A549 (cell line): ENCODE results near the gene SLC38A11. TPM values are rescaled to one million over a fixed set of nuclear protein-coding genes. Genes with fewer than 3 reads are reported as not detected.

Source experiments
- ATAC-seq, 2 experiments: fragments of 200-7000 bp in 1 of 2; fragments of >200 bp in 1 of 2; cut with Nextera tagmentation in 1 of 2; cut with Tn5 transposase in 1 of 2; 3 replicates each; pipeline versions ENCODE4 v1.8.0 to v1.9.1; 2018 to 2020; ENCODE audit warnings: mild to moderate bottlenecking in 1 of 2, moderate library complexity in 1 of 2
- CTCF ChIA-PET: fragments of 300-600 bp; sonication (Branson Sonifier 250); formaldehyde crosslinking; extraction: SDS; loops from one replicate; lab custom pipeline; 2021; ENCODE audit warnings: antibody characterized with exemption, inconsistent platforms; lab: Yijun Ruan, JAX
- POLR2A ChIA-PET: fragments of 350-600 bp; formaldehyde crosslinking; extraction: SDS; loops from one replicate; lab custom pipeline; 2021; ENCODE audit warnings: antibody characterized with exemption, inconsistent platforms; lab: Yijun Ruan, JAX
- DNase-seq, 2 experiments: peaks; one replicate each; pipeline versions ENCODE4 v3.0.0 to v3.0.0-alpha.2; 2011 to 2016; ENCODE audit warnings: low read depth in 1 of 2, low spot score in 1 of 2
- FAIRE-seq: peaks from 2 replicates; lab custom pipeline; 2011; peaks lifted over from hg19 to GRCh38; lab: Jason Lieb, UNC
- H3K27ac ChIP-seq, 2 experiments: fragments of >200 bp; sonication (Bioruptor Twin); formaldehyde crosslinking; 3 replicates each; pipeline ENCODE4 v1.5.1; 2016 to 2017
- H3K4me1 ChIP-seq: fragments of >200 bp; sonication (Bioruptor Twin); formaldehyde crosslinking; 3 replicates; pipeline ENCODE4 v1.6.1; 2016
- H3K4me2 ChIP-seq: fragments of >200 bp; sonication (Bioruptor Twin); formaldehyde crosslinking; 3 replicates; pipeline ENCODE4 v1.6.1; 2016
- H3K4me3 ChIP-seq: fragments of >200 bp; sonication (Bioruptor Twin); formaldehyde crosslinking; 3 replicates; pipeline ENCODE4 v1.5.1; 2016
- H3K9me3 ChIP-seq: fragments of >200 bp; sonication (Bioruptor Twin); formaldehyde crosslinking; 3 replicates; pipeline ENCODE4 v1.6.1; 2016
- BHLHE40 ChIP-seq: IDR thresholded peaks from 2 replicates; pipeline ENCODE4 v1.6.1; 2012; ENCODE audit warnings: low read depth, low read length, inconsistent platforms
- CBX2 ChIP-seq: fragments of 200-600 bp; sonication (generic); IDR thresholded peaks from 2 replicates; pipeline ENCODE4 v1.6.1; 2016; ENCODE audit warnings: low read depth, mild to moderate bottlenecking, borderline replicate concordance
- CEBPB ChIP-seq, 2 experiments: fragments of >200 bp in 1 of 2; sonication (Bioruptor Twin) in 1 of 2; formaldehyde crosslinking in 1 of 2; IDR thresholded peaks; 2 replicates each; pipeline ENCODE4 v1.6.1; 2012 to 2016
- CHD2 ChIP-seq: fragments of 150-350 bp; IDR thresholded peaks from 2 replicates; pipeline ENCODE4 v1.6.1; 2014; ENCODE audit warnings: low read length; ENCODE audit not compliant: partially characterized antibody
- EP300 ChIP-seq, 2 experiments: fragments of >200 bp; sonication (Bioruptor Twin); formaldehyde crosslinking; IDR thresholded peaks; 2 replicates in 1 of 2; 3 replicates in 1 of 2; pipeline ENCODE4 v1.6.1; 2016 to 2017
- FOSB ChIP-seq: fragments of 250-450 bp; sonication (Bioruptor Pico); IDR thresholded peaks from 2 replicates; pipeline ENCODE4 v1.5.0; 2020; ENCODE audit warnings: mild to moderate bottlenecking, moderate library complexity
- GATA3 ChIP-seq: IDR thresholded peaks from 2 replicates; pipeline ENCODE4 v1.6.1; 2012; ENCODE audit warnings: borderline replicate concordance
- HOXB13 ChIP-seq: fragments of 250-450 bp; sonication (Bioruptor Pico); IDR thresholded peaks from 2 replicates; pipeline ENCODE4 v1.5.0; 2020; ENCODE audit warnings: low read depth, mild to moderate bottlenecking, moderate library complexity
- JUN ChIP-seq, 2 experiments: fragments of >200 bp; sonication (Bioruptor Twin); formaldehyde crosslinking; IDR thresholded peaks; 2 replicates in 1 of 2; 3 replicates in 1 of 2; pipeline ENCODE4 v1.6.1; 2016 to 2017
- JUNB ChIP-seq: fragments of >200 bp; sonication (Bioruptor Twin); formaldehyde crosslinking; IDR thresholded peaks from 2 replicates; pipeline ENCODE4 v1.6.1; 2016
- MAZ ChIP-seq: fragments of 150-350 bp; IDR thresholded peaks from 2 replicates; pipeline ENCODE4 v1.6.1; 2014; ENCODE audit warnings: antibody characterized with exemption, low read depth, low read length, borderline replicate concordance
- MYC ChIP-seq: IDR thresholded peaks from 2 replicates; pipeline ENCODE4 v1.6.1; 2012; ENCODE audit warnings: mild to moderate bottlenecking, inconsistent platforms, low read length, improper control_type of control experiment, borderline replicate concordance
- NFE2L2 ChIP-seq: fragments of 150-350 bp; conservative IDR thresholded peaks from 2 replicates; pipeline ENCODE4 v1.6.1; 2014; ENCODE audit warnings: low read length
- PHF8 ChIP-seq: fragments of 200-600 bp; sonication (generic); IDR thresholded peaks from 2 replicates; pipeline ENCODE4 v1.6.1; 2016; ENCODE audit warnings: low read depth, mild to moderate bottlenecking, antibody characterized with exemption, moderate library complexity, borderline replicate concordance
- RARB ChIP-seq: fragments of 250-450 bp; sonication (Bioruptor Pico); IDR thresholded peaks from 2 replicates; pipeline ENCODE4 v1.8.0; 2021; ENCODE audit warnings: mild to moderate bottlenecking, moderate library complexity
- RCOR1 ChIP-seq: fragments of 150-350 bp; IDR thresholded peaks from 2 replicates; pipeline ENCODE4 v1.6.1; 2014; ENCODE audit warnings: antibody characterized with exemption, low read length, low read depth
- RFX5 ChIP-seq: fragments of 450-650 bp; IDR thresholded peaks from 2 replicates; pipeline ENCODE4 v1.7.1; 2014; ENCODE audit warnings: antibody characterized with exemption, mild to moderate bottlenecking, moderate library complexity
- SMC3 ChIP-seq: fragments of >200 bp; sonication (Bioruptor Twin); formaldehyde crosslinking; IDR thresholded peaks from 3 replicates; pipeline ENCODE4 v1.6.1; 2018; ENCODE audit warnings: inconsistent platforms
- ZC3H11A ChIP-seq: fragments of 450-650 bp; IDR thresholded peaks from 2 replicates; pipeline ENCODE4 v1.6.1; 2014; ENCODE audit warnings: antibody characterized with exemption, mild to moderate bottlenecking
- WGBS: methylation state at CpG from one replicate; pipeline ENCODE4 v1.1.6; 2017; ENCODE audit errors: missing lambda C conversion rate; 5-methylcytosine and 5-hydroxymethylcytosine counted together
- polyA plus RNA-seq, 4 experiments: library from polyadenylated mRNA; depleted of rRNA in 3 of 4; stranded (reverse); fragments of >200 nt; fragmentation: RNase III in 1 of 4; extraction: RNeasy Plus Mini Kit Qiagen cat#74134 plus additional on column Dnase treatment in 1 of 4; gene quantifications; 2 replicates in 3 of 4; 3 replicates in 1 of 4; pipeline ENCODE4 v1.2.3, GENCODE V29; 2011 to 2017
- TF ChIP-seq, protein P1 (sequence below): fragments of 250-450 bp; sonication (Bioruptor Pico); IDR thresholded peaks from 2 replicates; pipeline ENCODE4 v1.5.0; 2021; ENCODE audit warnings: mild to moderate bottlenecking, moderate library complexity, borderline replicate concordance
- TF ChIP-seq, protein P2 (sequence below): IDR thresholded peaks from 2 replicates; pipeline ENCODE4 v1.6.1; 2012; ENCODE audit warnings: low read depth, borderline replicate concordance
- TF ChIP-seq, protein P3 (sequence below): fragments of >200 bp; sonication (Bioruptor Twin); formaldehyde crosslinking; IDR thresholded peaks from 3 replicates; pipeline ENCODE4 v1.6.1; 2016

The SLC38A11 gene
- polyA plus RNA-seq, 2 of the 4 experiments (the other 2 are of a cell fraction), result 0.05 to 0.22 TPM

DNA sequence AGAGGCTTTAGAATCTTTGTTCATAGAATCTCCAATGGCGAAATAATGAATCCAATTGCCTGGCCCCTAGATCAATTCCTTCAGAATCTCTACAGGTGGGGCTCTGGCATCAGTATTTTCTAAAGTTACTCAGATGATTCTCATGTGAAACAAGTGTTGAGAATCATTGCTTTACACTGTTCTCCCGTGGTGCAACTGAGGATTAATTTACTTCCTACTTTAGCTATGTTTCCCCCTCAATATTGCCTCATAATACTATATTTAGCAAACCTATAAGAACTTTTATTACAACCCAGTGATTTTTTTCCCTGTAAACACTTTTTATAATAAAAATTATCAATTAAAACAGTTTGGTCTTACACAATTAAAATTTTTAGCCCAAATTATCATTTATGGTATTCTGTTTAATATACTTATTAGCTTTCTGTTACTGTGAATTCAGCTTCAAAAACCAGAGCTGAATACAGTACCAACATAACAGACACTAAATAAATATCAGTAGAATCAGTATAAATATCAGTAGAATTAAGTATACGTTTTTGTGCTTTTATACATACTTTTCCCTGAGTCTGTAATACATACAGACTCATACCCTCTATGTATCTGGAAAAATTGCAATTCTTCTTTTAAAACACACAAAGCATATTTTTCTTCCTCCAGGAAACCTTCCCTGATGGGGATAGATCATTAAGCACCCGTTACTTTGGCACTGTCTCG, 20.8 kb downstream of the SLC38A11 start:
- POLR2A ChIA-PET, result no interaction called here
- DNase-seq (no peak), FAIRE-seq (no peak), ATAC-seq (no peak)
- H3K4me2 ChIP-seq, result no peak overlapping the region
- no peak overlapping the region for H3K27ac ChIP-seq
- TF ChIP-seq PHF8 (no peak), CEBPB (IDR thresholded peaks at IDR 0.05) (no peak), BHLHE40 (no peak), RCOR1 (no peak), HOXB13 (no peak), EP300 (IDR thresholded peaks at IDR 0.05) (no peak)
- no peak overlapping the region for H3K4me3 ChIP-seq
- 75% methylated on average over 5 of the region's 5 CpGs for WGBS
- CTCF ChIA-PET, result no interaction called here
- H3K4me1 ChIP-seq, result peaks cover 19% of the 10 kb centered on the region
- no peaks in the 10 kb centered on the region for H3K9me3 ChIP-seq

DNA sequence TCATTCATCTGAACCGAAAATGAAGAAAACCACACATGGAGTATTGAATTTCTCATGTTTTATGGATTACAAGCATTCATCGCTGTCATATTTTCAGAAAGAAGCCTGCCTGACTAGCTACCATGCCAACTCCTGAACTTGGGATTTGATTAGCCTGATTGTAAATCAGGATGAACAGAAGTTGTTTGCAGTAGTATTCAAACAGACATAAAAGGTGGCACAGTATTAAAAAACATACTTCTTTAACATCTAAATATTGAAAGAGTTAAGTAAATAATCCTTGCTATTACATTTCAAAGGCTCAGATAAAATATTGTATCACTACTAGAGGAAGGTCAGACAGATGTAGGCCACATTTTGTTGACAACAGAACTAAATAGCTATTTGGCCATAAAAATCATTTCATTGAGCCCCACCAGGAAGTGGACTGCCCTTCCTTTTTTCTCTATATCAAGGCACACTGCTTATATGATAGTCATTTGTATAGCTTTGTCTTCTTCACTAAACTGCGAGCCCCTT, 21.6 kb downstream of the SLC38A11 start:
- Histone ChIP-seq H3K4me2 (no peak overlapping the region), H3K27ac (no peak overlapping the region), H3K4me1 (peaks cover 19% of the 10 kb centered on the region), H3K9me3 (no peaks in the 10 kb centered on the region), H3K4me3 (no peak overlapping the region)
- WGBS, result 41% methylated on average over 3 of the region's 3 CpGs
- no peak for ATAC-seq
- no peak for FAIRE-seq
- POLR2A ChIA-PET, result no interaction called here
- TF ChIP-seq CHD2 (no peak), SMC3 (no peak), PHF8 (no peak), GATA3 (0 out of 2 replicates have a peak, but pooled peaks have one; percentile 26), CBX2 (no peak), EP300 (IDR thresholded peaks at IDR 0.05) (no peak), RFX5 (no peak), ZC3H11A (no peak)
- TF ChIP-seq, protein P1, sequence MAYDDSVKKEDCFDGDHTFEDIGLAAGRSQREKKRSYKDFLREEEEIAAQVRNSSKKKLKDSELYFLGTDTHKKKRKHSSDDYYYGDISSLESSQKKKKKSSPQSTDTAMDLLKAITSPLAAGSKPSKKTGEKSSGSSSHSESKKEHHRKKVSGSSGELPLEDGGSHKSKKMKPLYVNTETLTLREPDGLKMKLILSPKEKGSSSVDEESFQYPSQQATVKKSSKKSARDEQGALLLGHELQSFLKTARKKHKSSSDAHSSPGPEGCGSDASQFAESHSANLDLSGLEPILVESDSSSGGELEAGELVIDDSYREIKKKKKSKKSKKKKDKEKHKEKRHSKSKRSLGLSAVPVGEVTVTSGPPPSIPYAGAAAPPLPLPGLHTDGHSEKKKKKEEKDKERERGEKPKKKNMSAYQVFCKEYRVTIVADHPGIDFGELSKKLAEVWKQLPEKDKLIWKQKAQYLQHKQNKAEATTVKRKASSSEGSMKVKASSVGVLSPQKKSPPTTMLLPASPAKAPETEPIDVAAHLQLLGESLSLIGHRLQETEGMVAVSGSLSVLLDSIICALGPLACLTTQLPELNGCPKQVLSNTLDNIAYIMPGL (CRISPR knock-in tag), result no peak
- peak in 1 of 2 experiments; percentile 10 for DNase-seq
- CTCF ChIA-PET, result no interaction called here

DNA sequence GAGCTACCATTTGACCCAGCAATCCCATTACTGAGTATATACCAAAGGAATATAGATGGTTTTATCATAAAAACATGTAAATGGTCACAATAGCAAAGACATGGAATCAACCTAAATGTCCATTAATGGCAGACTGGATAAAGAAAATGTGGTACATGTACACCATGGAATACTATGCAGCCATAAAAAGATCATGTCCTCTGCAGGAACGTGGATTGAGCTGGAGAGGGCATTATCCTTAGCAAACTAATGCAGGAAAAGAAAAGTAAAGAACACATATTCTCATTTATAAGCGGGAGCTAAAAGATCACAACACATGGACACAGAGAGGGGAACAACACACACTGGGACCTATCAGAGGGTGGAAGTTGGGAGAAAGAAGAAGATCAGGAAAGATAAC, 22.9 kb downstream of the SLC38A11 start:
- POLR2A ChIA-PET, result no interaction called here
- Histone ChIP-seq H3K4me3 (no peak overlapping the region), H3K4me2 (no peak overlapping the region), H3K27ac (no peak overlapping the region), H3K9me3 (no peaks in the 10 kb centered on the region), H3K4me1 (peaks cover 6% of the 10 kb centered on the region)
- TF ChIP-seq, protein P2, sequence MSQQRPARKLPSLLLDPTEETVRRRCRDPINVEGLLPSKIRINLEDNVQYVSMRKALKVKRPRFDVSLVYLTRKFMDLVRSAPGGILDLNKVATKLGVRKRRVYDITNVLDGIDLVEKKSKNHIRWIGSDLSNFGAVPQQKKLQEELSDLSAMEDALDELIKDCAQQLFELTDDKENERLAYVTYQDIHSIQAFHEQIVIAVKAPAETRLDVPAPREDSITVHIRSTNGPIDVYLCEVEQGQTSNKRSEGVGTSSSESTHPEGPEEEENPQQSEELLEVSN, result no peak
- TF ChIP-seq JUNB (no peak), MYC (no peak), SMC3 (no peak), FOSB (CRISPR knock-in tag) (no peak), MAZ (no peak), RARB (no peak), CEBPB (IDR thresholded peaks at IDR 0.05) (no peak), JUN (IDR thresholded peaks at IDR 0.05) (no peak), NFE2L2 (no peak)
- TF ChIP-seq, protein P3, sequence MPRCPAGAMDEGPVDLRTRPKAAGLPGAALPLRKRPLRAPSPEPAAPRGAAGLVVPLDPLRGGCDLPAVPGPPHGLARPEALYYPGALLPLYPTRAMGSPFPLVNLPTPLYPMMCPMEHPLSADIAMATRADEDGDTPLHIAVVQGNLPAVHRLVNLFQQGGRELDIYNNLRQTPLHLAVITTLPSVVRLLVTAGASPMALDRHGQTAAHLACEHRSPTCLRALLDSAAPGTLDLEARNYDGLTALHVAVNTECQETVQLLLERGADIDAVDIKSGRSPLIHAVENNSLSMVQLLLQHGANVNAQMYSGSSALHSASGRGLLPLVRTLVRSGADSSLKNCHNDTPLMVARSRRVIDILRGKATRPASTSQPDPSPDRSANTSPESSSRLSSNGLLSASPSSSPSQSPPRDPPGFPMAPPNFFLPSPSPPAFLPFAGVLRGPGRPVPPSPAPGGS, result no peak
- 61% methylated on average over 2 of the region's 2 CpGs for WGBS
- no peak for FAIRE-seq
- CTCF ChIA-PET, result interaction anchor here (0.5 kb wide), 1 partner anchor 907 kb away, joined by 3 read pairs; no protein-coding TSS in a partner anchor
- DNase-seq, result no peak
- no peak for ATAC-seq
